K562 (cell line): ENCODE data around the gene NCOA3. TPM values are rescaled to one million over a fixed set of nuclear protein-coding genes. Genes with fewer than 3 reads are reported as not detected.

Experiments used
- CHCHD3 ChIP-seq: fragments of 250-450 bp; sonication (Bioruptor Pico); IDR thresholded peaks from 2 replicates; pipeline ENCODE4 v2.1.2; 2022; ENCODE audit warnings: mild to moderate bottlenecking
- ELF2 ChIP-seq: fragments of 250-450 bp; sonication (Bioruptor Pico); IDR thresholded peaks from 2 replicates; pipeline ENCODE4 v1.5.0; 2021; ENCODE audit warnings: mild to moderate bottlenecking
- GATAD2B ChIP-seq: fragments of 450-650 bp; IDR thresholded peaks from 2 replicates; pipeline ENCODE4 v1.6.1; 2017; ENCODE audit warnings: mild to moderate bottlenecking, borderline replicate concordance
- JUND ChIP-seq, 2 experiments: IDR thresholded peaks; 2 replicates in 1 of 2; 3 replicates in 1 of 2; pipeline ENCODE4 v1.6.1; 2011; ENCODE audit warnings: borderline replicate concordance in 2 of 2, low read depth in 2 of 2, low read length in 2 of 2, improper control_type of control experiment in 1 of 2, missing biosample characterization in 1 of 2, missing genetic modification characterization in 1 of 2, missing genetic modification reagents in 1 of 2
- NCOA6 ChIP-seq: fragments of 450-650 bp; IDR thresholded peaks from 2 replicates; pipeline ENCODE4 v1.6.1; 2017; ENCODE audit warnings: mild to moderate bottlenecking
- PHB2 ChIP-seq: fragments of 450-650 bp; IDR thresholded peaks from 2 replicates; pipeline ENCODE4 v1.6.1; 2017; ENCODE audit warnings: low read depth
- SIX5 ChIP-seq, 2 experiments: IDR thresholded peaks; 2 replicates each; pipeline ENCODE4 v1.6.1; 2011; ENCODE audit warnings: low read length in 2 of 2, borderline replicate concordance in 1 of 2, low read depth in 1 of 2, mild to moderate bottlenecking in 1 of 2, moderate library complexity in 1 of 2; ENCODE audit not compliant: insufficient read depth in 1 of 2
- THRB ChIP-seq: fragments of 450-650 bp; formaldehyde crosslinking; conservative IDR thresholded peaks from 2 replicates; pipeline ENCODE4 v1.4.0; 2022; ENCODE audit warnings: mild to moderate bottlenecking, missing genetic modification characterization
- ZC3H11A ChIP-seq: IDR thresholded peaks from 2 replicates; pipeline ENCODE4 v1.6.1; 2012; ENCODE audit warnings: low read depth, low read length, improper control_type of control experiment
- ZFX ChIP-seq: sonication (generic); formaldehyde crosslinking; IDR thresholded peaks from 2 replicates; pipeline ENCODE4 v1.8.0; 2022; ENCODE audit warnings: mild to moderate bottlenecking, missing genetic modification reagents, moderate library complexity
- ZNF316 ChIP-seq: fragments of 450-650 bp; IDR thresholded peaks from 2 replicates; pipeline ENCODE4 v1.6.1; 2016
- ZNF561 ChIP-seq: fragments of 450-650 bp; formaldehyde crosslinking; conservative IDR thresholded peaks from 2 replicates; pipeline ENCODE4 v1.4.0; 2020; ENCODE audit warnings: mild to moderate bottlenecking, moderate library complexity
- ZNF644 ChIP-seq: fragments of 200-800 bp; sonication (Bioruptor generic); IDR thresholded peaks from 2 replicates; pipeline ENCODE4 v1.6.1; 2016; ENCODE audit warnings: low read depth, missing genetic modification characterization, missing compliant biosample characterization
- ZNF695 ChIP-seq: fragments of 450-650 bp; formaldehyde crosslinking; IDR thresholded peaks from 2 replicates; pipeline ENCODE4 v1.4.0; 2020; ENCODE audit warnings: mild to moderate bottlenecking, moderate library complexity
- polyA plus RNA-seq, 8 experiments: library from polyadenylated mRNA; depleted of rRNA in 4 of 8; stranded (reverse) in 5 of 8; unstranded in 3 of 8; fragments of >200 nt; fragmentation: Nextera tagmentation in 2 of 8; fragmentation: Illumina TruSeq in 1 of 8; extraction: Ambion mirVana in 2 of 8; extraction: Trizol in 1 of 8; gene quantifications; 2 replicates each; pipeline versions ENCODE4 v1.2.1 to v1.2.3, GENCODE V29; 2011 to 2014; ENCODE audit warnings: inconsistent platforms in 1 of 8, missing spikeins in 1 of 8
- total RNA-seq, 7 experiments: library from RNA; depleted of rRNA in 6 of 7; stranded (reverse); fragments of >200 nt in 6 of 7; fragmentation: Illumina TruSeq in 2 of 7; extraction: Trizol in 2 of 7; gene quantifications; 2 replicates each; pipeline versions ENCODE4 v1.2.1 to v1.2.3, GENCODE V29; 2011 to 2021; ENCODE audit warnings: low replicate concordance in 1 of 7
- TF ChIP-seq, protein P1 (sequence below): fragments of 450-650 bp; IDR thresholded peaks from 2 replicates; pipeline ENCODE4 v1.6.1; 2016; ENCODE audit warnings: borderline replicate concordance
- TF ChIP-seq, protein P2 (sequence below), 2 experiments: IDR thresholded peaks; 2 replicates each; pipeline ENCODE4 v1.6.1; 2011; ENCODE audit warnings: borderline replicate concordance in 1 of 2, control low read depth in 1 of 2, low read depth in 1 of 2, low read length in 1 of 2, mild to moderate bottlenecking in 1 of 2, mixed read lengths in 1 of 2, moderate library complexity in 1 of 2; ENCODE audit not compliant: insufficient read depth in 1 of 2, insufficient read length in 1 of 2, poor library complexity in 1 of 2, severe bottlenecking in 1 of 2; ENCODE audit errors: extremely low read depth in 1 of 2
- TF ChIP-seq, protein P3 (sequence below): fragments of 450-650 bp; IDR thresholded peaks from 2 replicates; pipeline ENCODE4 v1.6.1; 2017; ENCODE audit warnings: antibody characterized with exemption, mild to moderate bottlenecking

NCOA3 gene
- total and polyA plus RNA-seq, 9 of the 15 experiments (the other 6 are each of a cell fraction or from before 2014, with no cell fraction given): 3.2 to 24.3 (median 14.4) TPM

DNA sequence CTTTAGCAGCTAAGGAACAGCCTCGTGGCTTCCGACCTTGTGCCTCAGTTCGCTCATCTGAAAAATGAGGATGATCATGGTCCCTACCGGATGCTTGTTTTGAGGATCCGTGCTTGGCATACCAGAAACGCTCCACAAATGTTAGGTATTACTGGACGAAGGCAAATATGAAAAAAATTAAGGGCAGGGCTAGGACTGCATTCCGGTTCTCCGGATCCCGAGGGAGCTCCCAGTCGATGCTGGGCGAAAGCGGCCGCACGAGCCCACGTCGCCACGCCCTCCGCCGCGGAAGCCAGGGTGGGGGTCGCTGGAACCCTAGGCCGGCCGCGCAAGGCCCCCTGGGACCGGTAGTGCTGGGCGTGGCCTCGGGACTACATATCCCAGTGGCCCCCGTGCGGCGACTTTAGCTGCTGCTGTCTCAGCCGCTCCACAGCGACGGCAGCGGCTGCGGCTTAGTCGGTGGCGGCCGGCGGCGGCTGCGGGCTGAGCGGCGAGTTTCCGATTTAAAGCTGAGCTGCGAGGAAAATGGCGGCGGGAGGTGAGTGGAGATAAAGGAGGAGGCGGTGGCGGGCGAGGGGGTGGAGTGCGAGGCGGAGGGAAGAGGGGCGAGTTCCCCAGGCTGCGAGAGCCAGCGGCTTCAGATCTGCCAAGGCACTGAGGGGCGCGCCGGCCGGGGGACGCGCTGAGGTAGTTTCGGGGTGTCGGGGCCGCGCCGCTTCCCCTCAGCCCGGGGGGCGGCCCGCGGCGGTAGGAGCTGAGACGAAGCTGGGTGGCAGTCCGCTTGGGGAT lies at the start of gene NCOA3 (continued):
- TF ChIP-seq ZFX (peak; percentile 82), NCOA6 (no peak), PHB2 (no peak), SIX5 (IDR thresholded peaks at IDR 0.05; ENCODE audit: borderline replicate concordance in 1 of 2, insufficient read depth in 1 of 2, low read depth in 1 of 2, low read length in 2 of 2) (peak; percentile 79 to 83; a peak in 3 of 4 replicates), ZNF695 (CRISPR knock-in tag) (no peak), ZC3H11A (no peak), CHCHD3 (no peak), ZNF644 (tag) (no peak; the same call in 1 of the 2 replicates), ZNF561 (no peak), JUND (IDR thresholded peaks at IDR 0.05; ENCODE audit: borderline replicate concordance, low read depth, low read length) (peak; percentile 53), JUND (tag; IDR thresholded peaks at IDR 0.05; ENCODE audit: borderline replicate concordance, low read depth, low read length) (no peak; the same call in 2 of the 3 replicates), ZNF316 (no peak), GATAD2B (no peak; the same call in 1 of the 2 replicates), ELF2 (CRISPR knock-in tag) (0 out of 2 replicates have a peak, but pooled peaks have one; percentile 53), THRB (CRISPR knock-in tag) (peak; percentile 34; the same call in 1 of the 2 replicates)
- TF ChIP-seq, protein P1, sequence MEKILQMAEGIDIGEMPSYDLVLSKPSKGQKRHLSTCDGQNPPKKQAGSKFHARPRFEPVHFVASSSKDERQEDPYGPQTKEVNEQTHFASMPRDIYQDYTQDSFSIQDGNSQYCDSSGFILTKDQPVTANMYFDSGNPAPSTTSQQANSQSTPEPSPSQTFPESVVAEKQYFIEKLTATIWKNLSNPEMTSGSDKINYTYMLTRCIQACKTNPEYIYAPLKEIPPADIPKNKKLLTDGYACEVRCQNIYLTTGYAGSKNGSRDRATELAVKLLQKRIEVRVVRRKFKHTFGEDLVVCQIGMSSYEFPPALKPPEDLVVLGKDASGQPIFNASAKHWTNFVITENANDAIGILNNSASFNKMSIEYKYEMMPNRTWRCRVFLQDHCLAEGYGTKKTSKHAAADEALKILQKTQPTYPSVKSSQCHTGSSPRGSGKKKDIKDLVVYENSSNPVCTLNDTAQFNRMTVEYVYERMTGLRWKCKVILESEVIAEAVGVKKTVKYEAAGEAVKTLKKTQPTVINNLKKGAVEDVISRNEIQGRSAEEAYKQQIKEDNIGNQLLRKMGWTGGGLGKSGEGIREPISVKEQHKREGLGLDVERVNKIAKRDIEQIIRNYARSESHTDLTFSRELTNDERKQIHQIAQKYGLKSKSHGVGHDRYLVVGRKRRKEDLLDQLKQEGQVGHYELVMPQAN: peak; percentile 62; the same call in 1 of the 2 replicates
- TF ChIP-seq, protein P2, sequence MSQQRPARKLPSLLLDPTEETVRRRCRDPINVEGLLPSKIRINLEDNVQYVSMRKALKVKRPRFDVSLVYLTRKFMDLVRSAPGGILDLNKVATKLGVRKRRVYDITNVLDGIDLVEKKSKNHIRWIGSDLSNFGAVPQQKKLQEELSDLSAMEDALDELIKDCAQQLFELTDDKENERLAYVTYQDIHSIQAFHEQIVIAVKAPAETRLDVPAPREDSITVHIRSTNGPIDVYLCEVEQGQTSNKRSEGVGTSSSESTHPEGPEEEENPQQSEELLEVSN (IDR thresholded peaks at IDR 0.05; ENCODE audit: borderline replicate concordance in 1 of 2, extremely low read depth in 1 of 2, insufficient read depth in 1 of 2, insufficient read length in 1 of 2, low read depth in 1 of 2, low read length in 1 of 2, poor library complexity in 1 of 2, severe bottlenecking in 1 of 2): peak in 1 of 2 experiments; percentile 80
- TF ChIP-seq, protein P3, sequence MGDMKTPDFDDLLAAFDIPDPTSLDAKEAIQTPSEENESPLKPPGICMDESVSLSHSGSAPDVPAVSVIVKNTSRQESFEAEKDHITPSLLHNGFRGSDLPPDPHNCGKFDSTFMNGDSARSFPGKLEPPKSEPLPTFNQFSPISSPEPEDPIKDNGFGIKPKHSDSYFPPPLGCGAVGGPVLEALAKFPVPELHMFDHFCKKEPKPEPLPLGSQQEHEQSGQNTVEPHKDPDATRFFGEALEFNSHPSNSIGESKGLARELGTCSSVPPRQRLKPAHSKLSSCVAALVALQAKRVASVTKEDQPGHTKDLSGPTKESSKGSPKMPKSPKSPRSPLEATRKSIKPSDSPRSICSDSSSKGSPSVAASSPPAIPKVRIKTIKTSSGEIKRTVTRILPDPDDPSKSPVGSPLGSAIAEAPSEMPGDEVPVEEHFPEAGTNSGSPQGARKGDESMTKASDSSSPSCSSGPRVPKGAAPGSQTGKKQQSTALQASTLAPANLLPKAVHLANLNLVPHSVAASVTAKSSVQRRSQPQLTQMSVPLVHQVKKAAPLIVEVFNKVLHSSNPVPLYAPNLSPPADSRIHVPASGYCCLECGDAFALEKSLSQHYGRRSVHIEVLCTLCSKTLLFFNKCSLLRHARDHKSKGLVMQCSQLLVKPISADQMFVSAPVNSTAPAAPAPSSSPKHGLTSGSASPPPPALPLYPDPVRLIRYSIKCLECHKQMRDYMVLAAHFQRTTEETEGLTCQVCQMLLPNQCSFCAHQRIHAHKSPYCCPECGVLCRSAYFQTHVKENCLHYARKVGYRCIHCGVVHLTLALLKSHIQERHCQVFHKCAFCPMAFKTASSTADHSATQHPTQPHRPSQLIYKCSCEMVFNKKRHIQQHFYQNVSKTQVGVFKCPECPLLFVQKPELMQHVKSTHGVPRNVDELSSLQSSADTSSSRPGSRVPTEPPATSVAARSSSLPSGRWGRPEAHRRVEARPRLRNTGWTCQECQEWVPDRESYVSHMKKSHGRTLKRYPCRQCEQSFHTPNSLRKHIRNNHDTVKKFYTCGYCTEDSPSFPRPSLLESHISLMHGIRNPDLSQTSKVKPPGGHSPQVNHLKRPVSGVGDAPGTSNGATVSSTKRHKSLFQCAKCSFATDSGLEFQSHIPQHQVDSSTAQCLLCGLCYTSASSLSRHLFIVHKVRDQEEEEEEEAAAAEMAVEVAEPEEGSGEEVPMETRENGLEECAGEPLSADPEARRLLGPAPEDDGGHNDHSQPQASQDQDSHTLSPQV: peak; percentile 87
